DMS114 treated with DMSO at 0.1 percent for 48 hours (cell line): ENCODE measurements around the gene STYXL1.
"Not testable (repeated sequence)": the region's sequence is repeated elsewhere in the genome, so short reads cannot be mapped to it uniquely, and the experiment has no call there.

Source experiments
- DNase-seq: peaks from one replicate; lab custom pipeline; 2025; ENCODE audit not compliant: unreplicated experiment; lab: John Stamatoyannopoulos, UW

The STYXL1 gene

GRCh38 chr7:76040126-76040525, 7.7 kb downstream of the STYXL1 start:
- no peak for DNase-seq

GRCh38 chr7:76037310-76037709, 10.5 kb downstream of the STYXL1 start:
- no peak for DNase-seq

- DNase-seq, result no peak
Observed at GRCh38 chr7:76031964-76032363, 15.8 kb downstream of the STYXL1 start.

- not testable (repeated sequence) for DNase-seq
Observed at GRCh38 chr7:76029682-76030081, 18.1 kb downstream of the STYXL1 start.

GRCh38 chr7:76023002-76023401, 24.8 kb downstream of the STYXL1 start:
- DNase-seq, result no peak

- no peak for DNase-seq
Observed at GRCh38 chr7:76022026-76022780, 25.6 kb downstream of the STYXL1 start.

GRCh38 chr7:76020031-76020714, 27.6 kb downstream of the STYXL1 start:
- DNase-seq, result peak; percentile 17

- DNase-seq, result not testable (repeated sequence)
Observed at GRCh38 chr7:76018520-76018919, 29.3 kb downstream of the STYXL1 start.

- no peak for DNase-seq
Observed at GRCh38 chr7:76016191-76016947, 31.4 kb downstream of the STYXL1 start.

- no peak for DNase-seq
Observed at GRCh38 chr7:76011442-76011861, 36.3 kb downstream of the STYXL1 start.

GRCh38 chr7:76009672-76010600, 37.9 kb downstream of the STYXL1 start:
- DNase-seq, result no peak

- no peak for DNase-seq
Observed at GRCh38 chr7:76008156-76008687, 39.6 kb downstream of the STYXL1 start.

- not testable (repeated sequence) for DNase-seq
Observed at GRCh38 chr7:76005004-76005403, 42.8 kb downstream of the STYXL1 start.

- DNase-seq, result no peak
Observed at GRCh38 chr7:76003351-76003750, 44.4 kb downstream of the STYXL1 start.

GRCh38 chr7:76002822-76003221, 45.0 kb downstream of the STYXL1 start:
- DNase-seq, result no peak

- DNase-seq, result no peak
Observed at GRCh38 chr7:76002139-76002538, 45.7 kb downstream of the STYXL1 start.

GRCh38 chr7:76000566-76000965, 47.2 kb downstream of the STYXL1 start:
- DNase-seq, result no peak

GRCh38 chr7:75998038-75998437, 49.8 kb downstream of the STYXL1 start:
- no peak for DNase-seq

- DNase-seq, result no peak
Observed at GRCh38 chr7:75996476-75996875, 51.3 kb downstream of the STYXL1 start.

- no peak for DNase-seq
Observed at GRCh38 chr7:75995996-75996395, 51.8 kb downstream of the STYXL1 start.
